Esophagus squamous epithelium (tissue), 5 donors: Measurements from ENCODE around the gene SALL1. TPM values are rescaled to one million over a fixed set of nuclear protein-coding genes. Genes with fewer than 3 reads are reported as not detected.

Experiments used
- DNase-seq: peaks from one replicate; lab custom pipeline; 2025; lab: John Stamatoyannopoulos, UW
- H3K27ac ChIP-seq, 4 donors: fragments of 200-600 bp; sonication (generic); one replicate each; pipeline ENCODE4 v1.5.1; 2016 to 2019; ENCODE audit warnings: mild to moderate bottlenecking in 1 of 4
- H3K27me3 ChIP-seq, 4 donors: fragments of 200-600 bp; sonication (generic); 1 replicate in 3 of 4; 2 replicates in 1 of 4; pipeline versions ENCODE4 v1.5.1 to v1.6.0; 2017 to 2021; ENCODE audit warnings: antibody characterized with exemption in 1 of 4
- H3K36me3 ChIP-seq, 3 donors: fragments of 200-600 bp; sonication (generic); one replicate each; pipeline ENCODE4 v1.5.1; 2016 to 2019
- H3K4me1 ChIP-seq, 3 donors: fragments of 200-600 bp; sonication (generic); one replicate each; pipeline ENCODE4 v1.5.1; 2017 to 2019
- H3K4me3 ChIP-seq, 4 donors: fragments of 200-600 bp; sonication (generic); 1 replicate in 3 of 4; 2 replicates in 1 of 4; pipeline ENCODE4 v1.5.1; 2016 to 2019; ENCODE audit warnings: mild to moderate bottlenecking in 2 of 4, moderate library complexity in 1 of 4
- H3K9me3 ChIP-seq, 3 donors: fragments of 200-600 bp; sonication (generic); one replicate each; pipeline ENCODE4 v1.5.1; 2016 to 2019
- POLR2A ChIP-seq, 4 donors: fragments of 450-650 bp; IDR thresholded peaks; one replicate each; pipeline ENCODE4 v1.6.1; 2017; ENCODE audit warnings: antibody characterized with exemption in 4 of 4, mild to moderate bottlenecking in 4 of 4, moderate library complexity in 3 of 4
- WGBS, 2 donors: methylation state at CpG; one replicate each; pipeline ENCODE4 v1.1.5; 2018; 5-methylcytosine and 5-hydroxymethylcytosine counted together
- intact Hi-C: fragments of 100-400 bp; cut with DNase I; formaldehyde crosslinking; loops from one replicate; pipeline ENCODE4 v1.15.0; 2022
- total RNA-seq, 4 donors: library from RNA; depleted of rRNA; stranded (reverse); fragments of >200 nt; gene quantifications; one replicate each; pipeline ENCODE4 v1.1.0, GENCODE V29; 2016
- TF ChIP-seq, protein P1 (sequence below), 6 experiments: fragments of 450-650 bp in 4 of 6; fragments of 200-600 bp in 2 of 6; sonication (generic) in 2 of 6; IDR thresholded peaks; one replicate each; pipeline ENCODE4 v1.5.1; 2016 to 2019; ENCODE audit warnings: antibody characterized with exemption in 6 of 6, mild to moderate bottlenecking in 4 of 6, moderate library complexity in 4 of 6
- donor health status: DM: yes; HTN: yes; CAD: no.

Gene SALL1
- total RNA-seq, 4 donors from 2014 or later: 0.04 to 0.95 TPM; not detected in 2

DNA sequence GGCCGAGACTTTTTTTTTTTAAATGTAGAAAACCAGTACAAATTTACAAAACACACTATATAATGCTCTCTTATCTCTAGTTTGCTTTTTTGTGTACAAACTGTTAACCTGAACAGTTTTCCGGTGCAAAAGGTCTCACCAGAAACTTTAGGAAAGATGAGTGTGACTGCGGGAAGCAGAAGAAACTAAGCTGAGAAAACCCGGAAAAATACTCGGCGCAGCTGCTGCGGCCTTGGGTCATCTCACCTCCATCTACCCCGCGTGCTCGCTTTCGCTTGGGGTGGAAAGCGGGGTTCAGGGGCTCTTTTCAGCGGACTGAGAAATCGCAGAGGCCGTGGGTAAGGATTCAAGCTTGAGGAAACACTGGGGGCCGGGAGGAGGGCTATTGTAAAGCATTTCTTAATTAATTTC lies 1.8 kb downstream of the SALL1 start:
- intact Hi-C loops: no loop called here
- 45 to 81% methylated on average over 7 to 16 of the region's 16 CpGs for WGBS, 2 donors
- Histone ChIP-seq H3K27ac (no peak overlapping the region), H3K36me3 (no peaks in the 10 kb centered on the region), H3K9me3 (no peaks in the 10 kb centered on the region), H3K4me1 (peaks cover 12 to 44% (median 12%) of the 10 kb centered on the region in 3 donors), H3K4me3 (peak overlapping the region in 2 of 4 donors; percentile 34 to 45), H3K27me3 (peaks cover 22 to 100% (median 30%) of the 10 kb centered on the region in 4 donors)
- no peak for DNase-seq
- TF ChIP-seq, protein P1, sequence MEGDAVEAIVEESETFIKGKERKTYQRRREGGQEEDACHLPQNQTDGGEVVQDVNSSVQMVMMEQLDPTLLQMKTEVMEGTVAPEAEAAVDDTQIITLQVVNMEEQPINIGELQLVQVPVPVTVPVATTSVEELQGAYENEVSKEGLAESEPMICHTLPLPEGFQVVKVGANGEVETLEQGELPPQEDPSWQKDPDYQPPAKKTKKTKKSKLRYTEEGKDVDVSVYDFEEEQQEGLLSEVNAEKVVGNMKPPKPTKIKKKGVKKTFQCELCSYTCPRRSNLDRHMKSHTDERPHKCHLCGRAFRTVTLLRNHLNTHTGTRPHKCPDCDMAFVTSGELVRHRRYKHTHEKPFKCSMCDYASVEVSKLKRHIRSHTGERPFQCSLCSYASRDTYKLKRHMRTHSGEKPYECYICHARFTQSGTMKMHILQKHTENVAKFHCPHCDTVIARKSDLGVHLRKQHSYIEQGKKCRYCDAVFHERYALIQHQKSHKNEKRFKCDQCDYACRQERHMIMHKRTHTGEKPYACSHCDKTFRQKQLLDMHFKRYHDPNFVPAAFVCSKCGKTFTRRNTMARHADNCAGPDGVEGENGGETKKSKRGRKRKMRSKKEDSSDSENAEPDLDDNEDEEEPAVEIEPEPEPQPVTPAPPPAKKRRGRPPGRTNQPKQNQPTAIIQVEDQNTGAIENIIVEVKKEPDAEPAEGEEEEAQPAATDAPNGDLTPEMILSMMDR (IDR thresholded peaks at IDR 0.05): no peak
- no peak for TF ChIP-seq POLR2A (IDR thresholded peaks at IDR 0.05)

DNA sequence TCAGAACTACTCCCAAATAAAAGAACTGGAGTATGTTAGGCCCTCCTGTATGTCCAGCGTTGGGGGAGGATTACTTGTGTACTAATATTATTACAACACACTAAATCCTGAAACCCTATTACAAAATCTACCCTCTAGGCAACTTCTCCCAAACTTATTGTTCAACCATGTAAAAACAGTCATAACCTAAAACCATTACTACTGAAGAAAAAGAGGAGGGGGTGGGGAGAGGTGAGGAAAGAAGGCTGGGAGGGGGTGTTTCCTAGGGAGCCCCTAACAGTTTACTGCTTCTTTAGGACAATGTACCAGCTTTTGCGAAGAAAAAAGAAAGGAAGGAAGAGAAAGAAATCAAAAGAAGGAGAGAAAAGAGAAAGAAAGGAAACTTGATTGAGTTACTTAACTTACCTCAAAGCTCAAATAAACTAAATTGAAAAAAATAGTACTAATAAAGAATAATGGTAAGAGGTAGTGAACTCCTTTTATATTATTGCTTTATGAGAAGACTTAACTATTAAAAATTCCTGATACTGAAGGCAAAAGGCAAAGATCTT lies 2.3 kb downstream of the SALL1 start:
- WGBS, 2 donors: 35 to 53% methylated on average over 2 of the region's 2 CpGs
- no peak for DNase-seq
- Histone ChIP-seq H3K27ac (no peak overlapping the region), H3K36me3 (no peaks in the 10 kb centered on the region), H3K4me1 (peaks cover 12 to 41% (median 12%) of the 10 kb centered on the region in 3 donors), H3K4me3 (no peak overlapping the region), H3K9me3 (no peaks in the 10 kb centered on the region), H3K27me3 (peaks cover 20 to 100% (median 26%) of the 10 kb centered on the region in 4 donors)
- TF ChIP-seq, protein P1 (IDR thresholded peaks at IDR 0.05): no peak
- no peak for TF ChIP-seq POLR2A (IDR thresholded peaks at IDR 0.05)
- intact Hi-C loops: no loop called here

DNA sequence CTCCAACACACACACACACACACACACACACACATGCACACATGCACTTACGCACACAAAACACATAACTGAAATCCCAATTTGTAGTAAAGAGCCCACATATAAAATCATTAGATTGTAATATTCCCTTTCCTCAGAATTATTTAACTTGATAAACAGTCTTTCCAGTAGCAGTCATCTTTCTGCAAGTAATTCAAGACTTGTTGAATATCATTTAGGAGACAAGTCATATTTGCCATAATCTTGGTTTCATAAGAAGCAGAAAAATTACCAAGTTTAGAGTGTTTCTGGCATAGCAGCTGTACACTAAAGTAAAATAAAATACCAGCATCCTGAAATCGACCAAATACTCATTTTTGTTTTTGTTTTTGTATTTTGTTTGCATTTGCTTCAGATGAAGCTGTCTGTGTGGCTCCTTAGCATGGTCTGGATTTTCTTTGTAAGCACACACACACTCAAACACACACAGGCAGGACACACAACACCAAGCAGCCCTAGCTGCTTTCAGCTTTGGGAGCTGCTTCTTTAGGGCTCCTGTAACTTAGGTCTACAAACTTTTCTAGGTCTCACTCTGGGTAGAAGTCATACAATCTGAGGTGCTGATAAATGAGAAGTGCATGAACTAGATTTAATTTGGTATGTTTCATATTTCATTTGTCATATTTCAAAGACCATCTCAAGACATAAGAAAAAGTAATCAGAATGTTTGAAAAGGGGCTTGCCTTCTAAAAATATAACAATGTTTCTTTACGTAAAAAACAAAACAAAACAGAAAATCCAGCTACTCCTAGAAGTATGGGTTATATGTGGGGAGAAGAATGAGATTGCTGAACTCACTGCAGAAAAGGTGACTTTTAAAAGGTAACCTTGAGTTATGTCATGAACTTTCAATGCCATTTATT lies 3.0 kb downstream of the SALL1 start:
- intact Hi-C loops: no loop called here
- H3K4me1 ChIP-seq: peaks cover 10 to 34% (median 12%) of the 10 kb centered on the region in 3 donors
- H3K4me3 ChIP-seq: no peak overlapping the region
- WGBS, 2 donors: 69 to 70% methylated on average over 3 of the region's 3 CpGs
- H3K27ac ChIP-seq: no peak overlapping the region
- no peak for DNase-seq
- no peaks in the 10 kb centered on the region for H3K9me3 ChIP-seq
- peaks cover 16 to 100% (median 19%) of the 10 kb centered on the region in 4 donors for H3K27me3 ChIP-seq
- no peak for TF ChIP-seq POLR2A (IDR thresholded peaks at IDR 0.05)
- TF ChIP-seq, protein P1 (IDR thresholded peaks at IDR 0.05): no peak
- H3K36me3 ChIP-seq: no peaks in the 10 kb centered on the region

DNA sequence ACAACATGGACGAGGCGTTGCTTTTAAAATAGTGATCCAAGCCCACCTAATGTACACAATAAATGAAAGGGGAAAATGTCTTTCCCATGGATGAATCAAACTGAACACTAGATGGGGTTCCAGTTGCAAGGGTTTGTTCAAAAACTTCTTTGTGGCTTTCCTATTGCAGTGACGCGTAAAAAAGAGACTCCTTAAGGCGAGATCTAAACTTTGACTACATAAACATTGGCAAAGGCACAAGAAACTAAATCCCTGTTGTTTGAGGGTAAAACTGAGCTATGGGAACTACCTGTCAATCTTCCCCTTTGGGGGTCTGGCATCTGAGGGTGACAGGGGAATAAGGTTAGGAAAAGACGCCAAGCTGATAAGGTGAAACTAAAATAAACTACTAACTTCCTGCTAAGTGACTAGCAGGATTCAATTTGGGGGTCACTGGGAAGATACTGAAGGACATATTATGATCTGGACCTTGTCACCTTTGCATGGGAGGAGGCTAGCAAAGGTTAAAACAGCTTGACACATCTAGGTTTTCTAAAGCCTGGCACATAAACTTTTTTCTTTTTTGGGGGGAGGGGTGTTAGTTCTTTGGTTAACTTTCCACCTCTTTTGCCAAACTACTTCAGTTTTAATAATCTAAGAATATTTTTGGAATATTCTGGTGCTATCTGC lies 4.7 kb downstream of the SALL1 start:
- no peak overlapping the region for H3K27ac ChIP-seq
- no peaks in the 10 kb centered on the region for H3K36me3 ChIP-seq
- peaks cover 5 to 99% (median 11%) of the 10 kb centered on the region in 4 donors for H3K27me3 ChIP-seq
- H3K4me1 ChIP-seq: peaks cover 0 to 18% (median 2%) of the 10 kb centered on the region in 3 donors
- intact Hi-C loops: no loop called here
- no peak for DNase-seq
- TF ChIP-seq POLR2A (IDR thresholded peaks at IDR 0.05): no peak
- TF ChIP-seq, protein P1 (IDR thresholded peaks at IDR 0.05): no peak
- H3K9me3 ChIP-seq: no peaks in the 10 kb centered on the region
- 19 to 28% methylated on average over 6 of the region's 6 CpGs for WGBS, 2 donors
- H3K4me3 ChIP-seq: no peak overlapping the region
